Measurements from ENCODE around the gene SELPLG.
"Not testable (repeated sequence)": the region's sequence is repeated elsewhere in the genome, so short reads cannot be mapped to it uniquely, and the experiment has no call there.

The SELPLG gene

DNA sequence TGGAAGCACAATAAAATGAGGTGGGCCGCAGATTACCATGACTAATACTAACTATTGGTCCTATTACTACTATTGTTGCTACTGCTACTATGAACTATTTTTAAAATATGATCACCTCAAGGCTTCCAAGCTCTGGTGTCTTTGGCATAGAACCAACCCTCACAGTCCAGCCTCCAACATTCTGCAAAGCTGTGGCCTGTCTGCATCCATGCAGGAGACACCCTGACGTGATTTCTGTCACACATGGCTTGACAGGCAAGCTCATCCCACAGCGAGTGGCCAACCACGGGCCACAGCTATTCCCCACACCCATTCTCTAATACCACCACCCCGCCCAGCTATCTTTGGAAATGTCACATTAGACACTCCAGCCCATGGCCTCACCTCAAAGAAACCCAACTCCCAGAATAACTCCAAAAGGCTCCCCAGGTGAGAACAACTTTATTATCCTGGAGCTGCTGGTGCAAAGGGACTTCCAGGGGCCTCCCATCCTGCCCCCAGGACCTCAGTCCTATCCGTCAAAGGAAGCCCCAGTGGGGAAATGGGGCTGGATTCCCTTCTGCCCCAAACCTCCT, 56.9 kb downstream of the SELPLG start:
- Histone ChIP-seq H3K27me3 (ENCODE audit: control insufficient read depth in 1 of 2, insufficient read depth in 1 of 2, low read length in 2 of 2) (no peaks in the 10 kb centered on the region), H3K23ac (ENCODE audit: low read length in 2 of 2) (no peak overlapping the region), H4K91ac (ENCODE audit: low read length) (peak overlapping the region; percentile 64), H2BK120ac (ENCODE audit: low read depth, low read length) (no peak overlapping the region), H3K9me3 (ENCODE audit: control insufficient read depth, low read length) (no peaks in the 10 kb centered on the region), H2BK15ac (ENCODE audit: low read depth, poor library complexity, severe bottlenecking) (no peak overlapping the region), H3K79me1 (replicated peaks; ENCODE audit: low read length, poor library complexity, severe bottlenecking) (no peaks in the 10 kb centered on the region), H3K4me2 (ENCODE audit: low read length, poor library complexity, severe bottlenecking) (no peak overlapping the region), H3K36me3 (ENCODE audit: control insufficient read depth in 1 of 2, insufficient read depth in 2 of 2, low read depth in 1 of 2, low read length in 2 of 2) (no peaks in the 10 kb centered on the region), H4K8ac (ENCODE audit: low read length) (peak overlapping the region; percentile 52), H3K9ac (ENCODE audit: low read length) (no peak overlapping the region), H3K27ac (ENCODE audit: low read length, poor library complexity, severe bottlenecking) (peak overlapping the region; percentile 57), H3K14ac (ENCODE audit: low read length in 2 of 2) (no peak overlapping the region), H3K4me1 (ENCODE audit: control insufficient read depth, insufficient read depth, low read depth, low read length) (peaks cover 8% of the 10 kb centered on the region), H3K4me3 (ENCODE audit: insufficient read depth in 1 of 2, low read depth in 1 of 2, low read length in 2 of 2) (no peak overlapping the region), H3K18ac (ENCODE audit: low read depth in 1 of 2, low read length in 2 of 2) (peak overlapping the region in 1 of 2 experiments; percentile 31), H2BK12ac (ENCODE audit: low read length in 2 of 2) (peak overlapping the region; percentile 80 to 85), H2AFZ (ENCODE audit: low read depth, low read length) (no peak overlapping the region), H2AK5ac (ENCODE audit: low read length, severe bottlenecking) (peak overlapping the region; percentile 81), H2BK5ac (ENCODE audit: low read depth, low read length, poor library complexity, severe bottlenecking) (no peak overlapping the region), H3K4ac (ENCODE audit: low read depth in 1 of 2, low read length in 2 of 2) (peak overlapping the region; percentile 57 to 71)
- 70% methylated on average over 6 of the region's 6 CpGs for WGBS
- no peak for DNase-seq

GRCh38 chr12:108575199-108575912, 58.3 kb downstream of the SELPLG start:
- H3K4me2 ChIP-seq (ENCODE audit: low read length, poor library complexity, severe bottlenecking), result no peak overlapping the region
- no peak overlapping the region for H3K23ac ChIP-seq (ENCODE audit: low read length in 2 of 2)
- no peak overlapping the region for H3K4me3 ChIP-seq (ENCODE audit: insufficient read depth in 1 of 2, low read depth in 1 of 2, low read length in 2 of 2)
- H3K4ac ChIP-seq (ENCODE audit: low read depth in 1 of 2, low read length in 2 of 2), result peak overlapping the region in 1 of 2 experiments; percentile 66
- no peaks in the 10 kb centered on the region for H3K27me3 ChIP-seq (ENCODE audit: control insufficient read depth in 1 of 2, insufficient read depth in 1 of 2, low read length in 2 of 2)
- H2AK5ac ChIP-seq (ENCODE audit: low read length, severe bottlenecking), result peak overlapping the region; percentile 77
- no peak overlapping the region for H2BK120ac ChIP-seq (ENCODE audit: low read depth, low read length)
- H3K9me3 ChIP-seq (ENCODE audit: control insufficient read depth, low read length), result no peaks in the 10 kb centered on the region
- peak overlapping the region; percentile 44 to 82 for H2BK12ac ChIP-seq (ENCODE audit: low read length in 2 of 2)
- H3K27ac ChIP-seq (ENCODE audit: low read length, poor library complexity, severe bottlenecking), result no peak overlapping the region
- H3K14ac ChIP-seq (ENCODE audit: low read length in 2 of 2), result no peak overlapping the region
- no peak overlapping the region for H2AFZ ChIP-seq (ENCODE audit: low read depth, low read length)
- H2BK5ac ChIP-seq (ENCODE audit: low read depth, low read length, poor library complexity, severe bottlenecking), result no peak overlapping the region
- DNase-seq, result no peak
- no peak overlapping the region for H3K9ac ChIP-seq (ENCODE audit: low read length)
- H3K18ac ChIP-seq (ENCODE audit: low read depth in 1 of 2, low read length in 2 of 2), result no peak overlapping the region
- no peak overlapping the region for H4K91ac ChIP-seq (ENCODE audit: low read length)
- H3K4me1 ChIP-seq (ENCODE audit: control insufficient read depth, insufficient read depth, low read depth, low read length), result peaks cover 12% of the 10 kb centered on the region
- 97% methylated on average over 9 of the region's 9 CpGs for WGBS
- H4K8ac ChIP-seq (ENCODE audit: low read length), result no peak overlapping the region
- H3K79me1 ChIP-seq (replicated peaks; ENCODE audit: low read length, poor library complexity, severe bottlenecking), result no peaks in the 10 kb centered on the region
- H3K36me3 ChIP-seq (ENCODE audit: control insufficient read depth in 1 of 2, insufficient read depth in 2 of 2, low read depth in 1 of 2, low read length in 2 of 2), result no peaks in the 10 kb centered on the region
- no peak overlapping the region for H2BK15ac ChIP-seq (ENCODE audit: low read depth, poor library complexity, severe bottlenecking)

DNA sequence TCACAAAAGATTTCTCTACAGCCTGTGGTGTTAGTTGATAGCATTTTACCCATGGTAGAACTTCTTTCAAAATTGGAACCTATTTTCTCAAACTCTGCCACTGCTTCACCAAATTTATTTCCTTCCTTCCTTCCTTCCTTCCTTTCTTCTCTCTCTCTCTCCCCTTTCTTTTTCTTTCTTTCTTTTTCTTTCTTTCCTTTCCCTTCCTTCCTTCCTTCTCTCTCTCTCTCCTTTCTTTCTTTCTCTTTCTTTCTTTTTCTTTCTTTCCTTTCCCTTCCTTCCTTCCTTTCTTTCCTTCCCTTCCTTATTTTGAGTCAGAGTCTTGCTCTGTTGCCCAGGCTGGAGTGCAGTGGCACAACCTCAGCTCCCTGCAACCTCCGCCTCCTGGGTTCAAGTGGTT, 59.4 kb downstream of the SELPLG start:
- not testable (repeated sequence) for H3K36me3 ChIP-seq (ENCODE audit: control insufficient read depth in 1 of 2, insufficient read depth in 2 of 2, low read depth in 1 of 2, low read length in 2 of 2); H2BK15ac ChIP-seq (ENCODE audit: low read depth, poor library complexity, severe bottlenecking); H3K27ac ChIP-seq (ENCODE audit: low read length, poor library complexity, severe bottlenecking); H3K14ac ChIP-seq (ENCODE audit: low read length in 2 of 2); DNase-seq; H3K79me1 ChIP-seq (replicated peaks; ENCODE audit: low read length, poor library complexity, severe bottlenecking); H2AK5ac ChIP-seq (ENCODE audit: low read length, severe bottlenecking); H3K9ac ChIP-seq (ENCODE audit: low read length); H2BK12ac ChIP-seq (ENCODE audit: low read length in 2 of 2); H3K4ac ChIP-seq (ENCODE audit: low read depth in 1 of 2, low read length in 2 of 2); H3K27me3 ChIP-seq (ENCODE audit: control insufficient read depth in 1 of 2, insufficient read depth in 1 of 2, low read length in 2 of 2); H2AFZ ChIP-seq (ENCODE audit: low read depth, low read length); H4K8ac ChIP-seq (ENCODE audit: low read length); H3K9me3 ChIP-seq (ENCODE audit: control insufficient read depth, low read length); H4K91ac ChIP-seq (ENCODE audit: low read length); H3K4me2 ChIP-seq (ENCODE audit: low read length, poor library complexity, severe bottlenecking); H3K18ac ChIP-seq (ENCODE audit: low read depth in 1 of 2, low read length in 2 of 2); H2BK120ac ChIP-seq (ENCODE audit: low read depth, low read length); H3K4me3 ChIP-seq (ENCODE audit: insufficient read depth in 1 of 2, low read depth in 1 of 2, low read length in 2 of 2); H3K23ac ChIP-seq (ENCODE audit: low read length in 2 of 2); H2BK5ac ChIP-seq (ENCODE audit: low read depth, low read length, poor library complexity, severe bottlenecking)
- H3K4me1 ChIP-seq (ENCODE audit: control insufficient read depth, insufficient read depth, low read depth, low read length), result peaks cover 12% of the 10 kb centered on the region
- WGBS, result 100% methylated on average over 1 of the region's 1 CpG

GRCh38 chr12:108573317-108573716, 60.4 kb downstream of the SELPLG start:
- H3K4me2 ChIP-seq (ENCODE audit: low read length, poor library complexity, severe bottlenecking), result no peak overlapping the region
- no peak overlapping the region for H4K91ac ChIP-seq (ENCODE audit: low read length)
- no peak overlapping the region for H3K9ac ChIP-seq (ENCODE audit: low read length)
- no peak overlapping the region for H3K23ac ChIP-seq (ENCODE audit: low read length in 2 of 2)
- no peak overlapping the region for H2BK12ac ChIP-seq (ENCODE audit: low read length in 2 of 2)
- H3K36me3 ChIP-seq (ENCODE audit: control insufficient read depth in 1 of 2, insufficient read depth in 2 of 2, low read depth in 1 of 2, low read length in 2 of 2), result peaks cover 6 to 19% of the 10 kb centered on the region in 2 experiments
- H3K4ac ChIP-seq (ENCODE audit: low read depth in 1 of 2, low read length in 2 of 2), result no peak overlapping the region
- WGBS, result 86% methylated on average over 1 of the region's 2 CpGs
- no peak overlapping the region for H3K4me3 ChIP-seq (ENCODE audit: insufficient read depth in 1 of 2, low read depth in 1 of 2, low read length in 2 of 2)
- H2BK15ac ChIP-seq (ENCODE audit: low read depth, poor library complexity, severe bottlenecking), result no peak overlapping the region
- H3K14ac ChIP-seq (ENCODE audit: low read length in 2 of 2), result no peak overlapping the region
- no peak overlapping the region for H2AFZ ChIP-seq (ENCODE audit: low read depth, low read length)
- H3K18ac ChIP-seq (ENCODE audit: low read depth in 1 of 2, low read length in 2 of 2), result no peak overlapping the region
- no peaks in the 10 kb centered on the region for H3K79me1 ChIP-seq (replicated peaks; ENCODE audit: low read length, poor library complexity, severe bottlenecking)
- no peak overlapping the region for H4K8ac ChIP-seq (ENCODE audit: low read length)
- H3K27ac ChIP-seq (ENCODE audit: low read length, poor library complexity, severe bottlenecking), result no peak overlapping the region
- no peak for DNase-seq
- H2AK5ac ChIP-seq (ENCODE audit: low read length, severe bottlenecking), result no peak overlapping the region
- H3K27me3 ChIP-seq (ENCODE audit: control insufficient read depth in 1 of 2, insufficient read depth in 1 of 2, low read length in 2 of 2), result no peaks in the 10 kb centered on the region
- H2BK5ac ChIP-seq (ENCODE audit: low read depth, low read length, poor library complexity, severe bottlenecking), result no peak overlapping the region
- no peaks in the 10 kb centered on the region for H3K9me3 ChIP-seq (ENCODE audit: control insufficient read depth, low read length)
- H2BK120ac ChIP-seq (ENCODE audit: low read depth, low read length), result no peak overlapping the region
- peaks cover 13% of the 10 kb centered on the region for H3K4me1 ChIP-seq (ENCODE audit: control insufficient read depth, insufficient read depth, low read depth, low read length)
